GM11168 (cell line): ENCODE data around the gene ARHGAP8.

Source experiments
- in situ Hi-C: fragments of 300-500 bp; cut with MboI; formaldehyde crosslinking; loops from one replicate; pipeline ENCODE4 v1.12.0; 2022; ENCODE audit warnings: low sequenced_read_pairs; ENCODE audit not compliant: unreplicated experiment

The ARHGAP8 gene

DNA sequence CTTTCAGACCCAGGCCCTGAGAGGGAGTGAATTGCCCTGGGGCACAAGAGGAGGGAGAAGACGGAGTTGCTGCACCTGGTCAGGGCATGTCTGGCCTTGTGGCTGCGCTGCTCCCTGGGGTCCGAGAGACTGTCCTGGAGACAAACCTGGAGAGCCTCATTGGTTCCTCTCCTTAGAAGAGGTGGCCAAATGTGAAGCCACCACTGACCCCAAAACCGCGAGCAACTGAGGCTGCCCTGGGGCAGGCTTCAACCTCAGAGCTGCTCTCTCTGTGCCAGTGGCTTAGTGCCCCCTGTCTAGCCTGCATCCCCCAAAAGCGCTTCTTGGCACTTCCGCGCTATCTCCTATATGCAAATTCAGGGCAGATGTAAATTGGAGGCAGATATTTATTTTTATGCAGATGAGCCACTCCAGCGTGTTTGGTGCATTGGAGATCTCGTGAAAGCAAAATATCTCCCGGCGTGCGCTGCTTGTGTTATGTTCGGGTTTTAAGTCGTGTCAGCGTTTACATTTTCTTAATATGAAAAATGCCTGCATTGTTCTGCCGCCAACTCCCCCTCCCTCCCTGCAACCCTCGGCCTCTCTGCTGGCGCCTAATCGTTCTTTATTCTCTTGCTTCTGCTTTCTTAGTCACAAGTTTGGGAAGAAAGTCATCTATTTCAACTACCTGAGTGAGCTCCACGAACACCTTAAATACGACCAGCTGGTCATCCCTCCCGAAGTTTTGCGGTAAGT is 69.5 kb downstream of the ARHGAP8 start:
- in situ Hi-C loops = no loop called here

DNA sequence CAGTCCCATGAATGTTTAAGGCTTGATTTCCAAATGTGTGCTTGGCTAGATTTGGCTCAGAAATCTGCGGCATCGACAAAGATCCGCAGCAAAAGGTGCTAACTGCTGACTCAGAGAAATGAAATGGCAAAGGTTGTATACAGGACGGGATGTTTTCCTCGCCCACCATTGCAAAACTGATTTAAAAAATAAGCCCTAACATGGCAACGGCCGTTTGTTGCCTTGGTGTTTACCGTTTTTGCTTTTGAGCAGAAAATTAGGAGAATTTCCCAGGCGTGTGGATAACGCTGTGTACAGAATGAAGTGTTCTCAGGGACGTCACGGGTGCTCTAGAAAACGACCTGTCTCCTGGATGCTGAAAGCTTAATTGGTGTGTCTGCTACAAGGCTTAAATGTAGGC is 70.2 kb downstream of the ARHGAP8 start:
- in situ Hi-C loops = no loop called here

DNA sequence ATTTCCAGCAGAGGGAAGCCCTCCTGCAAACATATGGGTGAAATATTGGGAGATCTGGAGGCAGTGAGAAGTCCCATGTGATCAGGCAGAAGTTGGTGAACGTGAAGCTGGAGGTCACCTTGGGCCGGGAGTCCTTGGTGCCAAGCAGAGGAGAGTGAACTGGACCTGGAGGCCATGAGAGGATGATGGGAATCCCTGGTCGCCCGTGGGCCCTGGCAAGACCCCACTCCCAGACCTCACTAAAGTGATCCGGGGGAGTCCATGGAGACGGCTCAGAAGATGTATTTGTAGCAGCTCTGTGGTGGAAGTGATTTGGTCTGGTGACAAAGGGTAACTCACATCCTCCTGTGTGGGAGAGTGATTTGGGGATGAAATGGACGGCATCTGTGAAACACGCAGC is 71.0 kb downstream of the ARHGAP8 start:
- in situ Hi-C loops = no loop called here

DNA sequence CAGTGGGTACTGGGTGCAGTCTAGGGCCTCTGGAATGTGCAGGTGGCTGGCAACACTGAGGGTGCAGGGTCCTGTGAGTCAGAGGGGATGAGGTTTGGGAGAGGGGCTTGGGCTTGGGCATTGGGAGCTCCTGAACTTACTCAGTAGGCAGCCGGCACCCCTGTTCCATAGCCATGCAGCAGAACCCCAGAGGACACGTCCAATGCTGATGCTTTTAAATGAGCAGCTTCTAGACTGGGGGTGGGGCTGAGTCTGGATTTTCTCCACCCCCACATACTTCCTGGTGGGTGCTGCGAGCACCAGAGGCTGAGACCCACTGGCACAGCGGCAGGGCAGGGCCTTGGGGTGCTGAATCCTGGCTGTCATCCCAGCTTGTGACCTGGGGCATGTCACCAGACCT is 71.4 kb downstream of the ARHGAP8 start:
- in situ Hi-C loops = no loop called here

DNA sequence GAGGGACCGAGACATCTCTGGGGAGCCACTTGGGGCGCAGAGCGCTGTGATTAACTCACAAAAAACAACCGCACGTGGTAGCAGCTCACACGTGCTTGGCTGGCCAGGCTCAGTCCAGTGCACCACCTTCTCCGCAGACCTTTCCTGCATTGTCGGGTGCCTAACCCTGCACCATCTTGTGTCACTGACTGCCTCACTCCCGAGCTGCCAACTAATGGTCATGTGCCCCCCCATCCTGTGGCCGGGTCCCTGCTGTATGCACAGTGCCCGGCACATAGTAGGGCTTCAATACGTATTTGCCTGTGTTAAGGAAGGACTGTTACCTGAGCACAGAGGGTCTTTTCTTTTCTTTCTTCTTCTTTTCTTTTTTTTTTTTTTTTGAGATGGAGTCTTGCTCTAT is 71.9 kb downstream of the ARHGAP8 start:
- in situ Hi-C loops = no loop called here

DNA sequence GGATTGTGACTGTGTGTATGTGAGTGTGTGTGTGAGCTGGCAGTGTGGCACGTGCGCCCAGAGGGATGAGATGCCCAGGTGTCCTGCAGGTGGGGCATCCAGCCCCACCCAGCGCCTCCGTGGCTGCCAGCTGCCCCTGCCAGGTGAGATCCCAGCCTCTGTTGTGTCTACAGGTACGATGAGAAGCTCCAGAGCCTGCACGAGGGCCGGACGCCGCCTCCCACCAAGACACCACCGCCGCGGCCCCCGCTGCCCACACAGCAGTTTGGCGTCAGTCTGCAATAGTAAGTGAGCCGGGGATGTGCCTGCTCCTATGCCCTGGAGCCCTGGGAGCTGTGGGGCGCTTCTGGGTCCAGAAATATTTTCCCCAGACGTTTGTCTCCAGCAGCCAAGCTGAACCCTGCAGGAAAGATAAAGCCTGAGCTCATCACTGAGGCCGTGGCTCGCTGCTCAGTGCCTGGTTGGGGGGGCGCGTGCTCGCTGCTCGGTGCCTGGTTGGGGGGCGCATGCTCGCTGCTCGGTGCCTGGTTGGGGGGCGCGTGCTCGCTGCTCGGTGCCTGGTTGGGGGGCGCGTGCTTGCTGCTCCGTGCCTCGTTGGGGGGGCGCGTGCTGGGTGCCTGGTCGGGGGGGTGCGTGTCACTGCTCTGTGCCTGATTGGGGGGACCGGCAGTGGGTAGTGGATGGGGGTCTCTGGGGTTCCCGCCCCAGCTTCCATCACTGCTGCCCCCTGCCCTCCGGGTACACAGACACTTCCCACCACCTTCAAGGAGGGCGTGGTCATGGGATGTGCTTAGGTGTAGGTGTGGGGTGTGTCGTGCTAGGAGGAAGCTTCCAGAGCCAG is 73.2 kb downstream of the ARHGAP8 start:
- in situ Hi-C loops = no loop called here

DNA sequence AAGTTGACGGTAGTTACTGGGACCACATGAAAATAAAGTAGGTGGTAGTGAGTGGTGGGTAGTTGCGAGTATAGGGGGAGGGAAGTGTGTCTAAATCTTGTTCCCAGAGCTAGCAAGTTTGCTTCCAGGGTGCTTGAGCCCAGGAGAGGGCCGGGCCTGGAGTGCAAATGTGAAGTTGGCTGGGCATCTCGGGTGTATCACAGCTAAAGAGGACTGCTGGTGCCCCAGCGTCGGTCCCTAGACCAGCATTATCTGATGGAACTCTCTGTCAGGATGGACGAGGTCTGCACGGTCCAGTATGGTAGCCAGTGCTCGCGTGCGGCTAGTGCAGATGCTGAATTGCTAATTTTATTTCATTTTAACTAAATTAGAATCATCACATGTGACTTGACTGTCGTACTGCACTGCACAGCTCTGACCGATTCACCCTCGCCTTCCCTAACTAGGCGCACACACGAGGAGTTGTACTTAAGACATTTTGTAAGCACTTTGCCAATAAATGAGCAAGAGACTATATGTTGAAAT is 75.4 kb downstream of the ARHGAP8 start:
- in situ Hi-C loops = no loop called here

DNA sequence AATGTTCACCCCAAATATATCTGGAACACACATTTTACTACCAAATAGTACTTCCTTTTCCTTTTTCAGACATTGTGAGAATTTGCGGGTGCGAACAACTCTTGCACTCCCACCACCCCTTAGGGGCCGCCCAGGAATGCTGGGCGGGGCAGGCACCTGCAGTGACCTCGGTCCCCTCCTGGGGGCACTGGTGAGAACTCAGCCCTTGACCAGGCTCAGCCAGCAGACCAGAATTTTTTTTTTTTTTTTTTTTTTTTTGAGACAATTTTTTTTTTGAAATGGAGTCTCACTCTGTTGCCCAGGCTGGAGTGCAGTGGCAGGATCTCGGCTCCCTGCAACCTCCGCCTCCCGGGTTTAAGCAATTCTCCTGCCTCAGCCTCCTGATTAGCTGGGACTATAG is 75.8 kb downstream of the ARHGAP8 start:
- in situ Hi-C loops = no loop called here

DNA sequence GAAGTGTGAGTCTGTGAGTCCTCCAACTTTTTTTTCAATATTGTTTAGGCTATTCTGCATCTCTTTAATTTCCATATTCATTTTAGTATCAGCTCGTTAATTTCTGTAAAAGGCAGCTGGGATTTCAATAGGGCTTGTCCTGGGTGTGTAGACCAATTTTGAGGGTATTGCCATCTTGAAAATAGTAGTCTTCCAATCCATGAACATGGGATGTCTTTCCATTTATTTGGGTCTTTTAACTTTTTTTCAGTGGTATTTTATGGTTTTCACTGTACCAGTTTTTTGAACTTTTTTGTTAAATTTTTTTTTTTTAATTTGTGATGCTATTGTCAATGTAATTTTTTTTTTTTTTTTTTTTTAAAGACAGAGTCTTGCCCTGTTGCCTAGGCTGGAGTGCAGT is 79.5 kb downstream of the ARHGAP8 start:
- in situ Hi-C loops = loop anchor here (10.0 kb wide), 1 partner anchor 253 kb away; no protein-coding TSS in a partner anchor

DNA sequence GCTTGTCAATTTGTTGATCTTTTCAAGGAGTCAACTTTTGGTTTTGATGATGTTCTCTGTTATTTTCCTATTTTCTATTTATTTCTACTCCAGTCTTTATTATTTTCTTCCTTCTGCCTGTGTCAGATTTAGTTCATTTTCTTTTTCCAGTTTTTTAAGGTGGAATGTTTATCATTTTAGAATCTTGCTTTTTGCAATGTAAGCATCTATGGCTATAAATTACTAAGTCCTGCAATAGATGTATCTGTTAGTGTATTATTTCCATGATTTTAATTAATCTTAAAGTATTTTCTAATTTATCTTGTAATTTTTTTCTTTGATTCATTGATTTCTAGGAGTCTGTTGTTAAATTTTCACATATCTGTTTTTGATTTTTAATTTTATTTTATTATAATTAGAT is 81.7 kb downstream of the ARHGAP8 start:
- in situ Hi-C loops = loop anchor here (10.0 kb wide), 1 partner anchor 251 kb away; no protein-coding TSS in a partner anchor

DNA sequence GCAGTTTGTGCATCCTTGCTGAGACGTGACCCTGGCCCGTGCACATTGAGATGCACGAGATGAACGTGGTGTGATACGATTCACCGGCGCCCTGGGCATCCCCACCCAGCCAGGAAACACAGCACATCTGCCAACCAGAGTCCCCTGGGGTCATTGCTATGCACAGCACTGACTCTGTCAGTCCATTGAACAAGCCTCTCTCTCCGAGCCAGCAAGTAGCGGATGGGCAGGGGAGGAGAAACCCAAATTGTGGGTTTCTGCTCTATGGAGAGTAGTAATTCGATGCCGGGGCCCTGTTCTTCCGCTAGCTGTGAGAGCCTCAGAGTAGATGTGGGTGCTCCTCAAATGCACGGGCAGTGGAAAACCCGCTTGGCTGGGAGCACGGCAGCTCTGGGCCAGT is 85.1 kb downstream of the ARHGAP8 start:
- in situ Hi-C loops = loop anchor here (10.0 kb wide), 1 partner anchor 247 kb away; no protein-coding TSS in a partner anchor

DNA sequence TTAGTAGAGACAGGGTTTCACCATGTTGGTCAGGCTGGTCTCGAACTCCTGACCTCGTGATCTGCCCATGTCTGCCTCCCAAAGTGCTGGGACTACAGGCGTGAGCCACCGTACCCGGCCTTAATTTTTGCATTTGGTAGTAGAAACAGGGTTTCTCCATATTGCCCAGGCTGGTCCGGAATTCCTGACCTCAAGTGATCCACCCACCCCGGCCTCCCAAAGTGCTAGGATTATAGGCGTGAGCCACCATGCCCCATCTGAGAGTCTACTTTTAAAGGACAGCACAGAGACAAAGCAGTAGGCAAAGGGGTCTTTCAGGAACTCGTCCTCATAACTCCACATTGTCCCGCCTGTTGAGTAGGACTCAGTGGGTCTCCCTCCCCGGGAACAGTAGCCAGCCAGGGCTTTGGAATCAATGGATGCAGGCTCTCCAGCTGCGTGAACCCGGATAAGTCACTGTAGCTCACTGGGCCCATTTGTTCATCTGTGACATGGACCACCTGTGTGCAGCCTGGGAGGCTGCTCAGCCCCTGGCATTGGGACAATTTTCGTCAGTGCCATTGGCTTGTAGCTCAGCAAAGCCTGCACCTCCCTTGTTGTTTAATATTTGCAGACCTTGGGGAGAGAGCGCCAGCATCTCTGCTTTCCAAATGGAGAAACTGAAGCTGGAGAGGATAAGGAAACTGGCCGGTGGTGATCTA is 86.1 kb downstream of the ARHGAP8 start:
- in situ Hi-C loops = loop anchor here (10.0 kb wide), 1 partner anchor 246 kb away; no protein-coding TSS in a partner anchor

DNA sequence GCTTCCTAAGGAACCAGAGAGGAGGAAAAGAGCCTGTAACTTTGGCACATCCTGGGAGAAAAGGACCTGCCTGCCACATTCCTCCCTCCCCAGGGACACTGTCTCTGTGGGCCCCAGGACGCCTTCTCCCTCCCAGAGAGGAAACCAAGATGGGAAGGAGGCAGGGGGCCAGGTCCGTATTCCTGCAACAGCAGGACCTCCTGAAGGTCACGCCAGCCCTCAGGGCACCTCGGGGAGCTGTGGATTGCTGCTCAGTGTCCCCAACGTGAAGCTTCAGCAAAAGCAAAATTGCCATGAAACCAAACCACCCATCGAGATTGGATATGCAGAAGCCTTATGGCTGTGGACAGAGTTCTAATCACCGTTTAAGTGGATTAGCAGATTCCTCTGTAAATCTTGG is 86.7 kb downstream of the ARHGAP8 start:
- in situ Hi-C loops = loop anchor here (10.0 kb wide), 1 partner anchor 246 kb away; no protein-coding TSS in a partner anchor

DNA sequence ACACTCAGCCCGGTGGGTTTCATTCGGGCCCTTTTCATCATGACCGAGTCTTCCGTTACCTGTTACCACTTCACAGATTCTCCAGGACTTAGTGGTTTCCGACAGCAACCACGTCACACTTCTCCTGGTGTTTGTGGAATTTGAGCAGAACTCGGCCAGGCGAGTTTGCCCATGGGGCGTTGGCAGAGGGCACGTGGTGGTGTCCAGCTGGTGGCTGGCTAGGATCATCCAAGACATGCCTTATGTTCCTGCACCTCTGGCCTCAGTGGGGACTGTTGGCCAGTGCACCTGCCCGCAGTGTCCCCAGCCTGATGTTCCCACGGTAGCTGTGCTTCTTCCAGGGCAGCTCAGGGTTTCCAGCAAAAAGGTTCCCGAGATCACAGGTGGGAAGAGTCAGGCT is 87.3 kb downstream of the ARHGAP8 start:
- in situ Hi-C loops = loop anchor here (10.0 kb wide), 1 partner anchor 245 kb away; no protein-coding TSS in a partner anchor

DNA sequence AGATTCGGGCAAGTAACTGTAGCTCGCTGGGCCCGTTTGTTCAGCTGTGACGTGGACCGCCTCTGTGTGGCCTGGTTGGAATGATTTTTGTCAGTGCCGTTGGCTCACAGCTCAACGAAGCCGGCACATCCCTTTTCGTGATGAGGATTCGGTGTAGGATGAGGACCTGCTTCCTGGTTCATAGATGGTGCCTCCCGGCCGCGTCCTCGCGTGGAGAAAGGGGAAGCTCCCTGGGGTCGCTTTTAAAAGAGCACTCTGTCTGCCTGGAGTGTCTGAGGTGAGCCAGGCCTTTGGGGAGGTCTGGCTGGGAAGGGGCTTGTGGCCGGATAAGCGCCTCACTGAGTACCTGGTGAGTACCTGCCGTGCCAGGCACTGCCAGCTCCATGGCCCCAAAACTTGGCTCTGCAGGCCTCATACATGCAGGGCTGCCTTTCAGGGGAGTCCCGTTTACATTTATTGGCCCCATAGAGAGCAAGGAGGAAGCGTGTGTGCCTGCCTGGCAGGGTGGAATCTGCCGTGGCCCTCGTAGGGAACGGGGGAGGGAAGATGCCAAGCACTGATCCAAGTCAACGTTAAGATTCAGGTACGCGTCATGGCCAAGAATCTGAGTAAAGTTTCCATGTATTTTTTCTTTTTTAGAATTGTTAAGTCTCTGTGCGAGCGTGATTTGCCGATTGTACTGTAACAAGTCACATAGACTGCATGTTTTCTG is 88.4 kb downstream of the ARHGAP8 start:
- in situ Hi-C loops = no loop called here

DNA sequence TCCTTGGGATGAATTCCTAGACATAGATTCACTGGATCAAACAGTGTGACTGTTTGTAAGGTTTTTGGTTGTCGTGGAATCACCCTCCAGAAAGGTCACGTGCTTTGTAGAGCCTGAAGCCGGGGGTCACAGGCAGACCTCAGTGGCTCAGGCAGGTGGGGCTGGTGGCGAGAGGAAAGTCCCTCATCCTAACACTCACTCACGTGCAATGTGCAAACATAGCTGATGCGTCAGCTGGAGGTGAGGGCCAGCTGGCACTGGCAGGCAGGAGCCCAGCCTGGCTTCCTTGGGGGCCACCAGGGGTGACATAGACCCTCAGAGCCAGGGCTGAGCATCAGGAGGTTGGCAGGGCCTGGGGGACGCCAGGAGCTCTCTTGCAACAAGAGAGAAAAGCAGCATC is 90.0 kb downstream of the ARHGAP8 start:
- in situ Hi-C loops = no loop called here

DNA sequence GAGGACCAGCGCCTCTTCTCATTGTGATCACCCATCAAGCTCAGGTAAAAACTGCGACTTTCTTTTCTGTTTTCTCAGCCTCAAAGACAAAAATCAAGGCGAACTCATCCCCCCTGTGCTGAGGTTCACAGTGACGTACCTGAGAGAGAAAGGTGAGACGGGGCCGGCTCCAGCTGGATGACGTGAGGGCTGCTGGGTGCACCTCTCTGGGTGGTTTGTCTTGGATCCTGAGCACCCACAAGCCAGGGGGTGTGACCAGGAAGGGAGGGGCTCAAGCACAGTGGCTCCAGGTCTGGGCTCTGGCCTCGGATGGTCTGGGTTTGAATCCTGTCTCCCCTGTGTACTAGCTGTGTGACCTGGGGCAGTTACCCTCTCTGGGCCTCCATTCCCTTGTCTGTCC is 92.8 kb downstream of the ARHGAP8 start:
- in situ Hi-C loops = no loop called here

DNA sequence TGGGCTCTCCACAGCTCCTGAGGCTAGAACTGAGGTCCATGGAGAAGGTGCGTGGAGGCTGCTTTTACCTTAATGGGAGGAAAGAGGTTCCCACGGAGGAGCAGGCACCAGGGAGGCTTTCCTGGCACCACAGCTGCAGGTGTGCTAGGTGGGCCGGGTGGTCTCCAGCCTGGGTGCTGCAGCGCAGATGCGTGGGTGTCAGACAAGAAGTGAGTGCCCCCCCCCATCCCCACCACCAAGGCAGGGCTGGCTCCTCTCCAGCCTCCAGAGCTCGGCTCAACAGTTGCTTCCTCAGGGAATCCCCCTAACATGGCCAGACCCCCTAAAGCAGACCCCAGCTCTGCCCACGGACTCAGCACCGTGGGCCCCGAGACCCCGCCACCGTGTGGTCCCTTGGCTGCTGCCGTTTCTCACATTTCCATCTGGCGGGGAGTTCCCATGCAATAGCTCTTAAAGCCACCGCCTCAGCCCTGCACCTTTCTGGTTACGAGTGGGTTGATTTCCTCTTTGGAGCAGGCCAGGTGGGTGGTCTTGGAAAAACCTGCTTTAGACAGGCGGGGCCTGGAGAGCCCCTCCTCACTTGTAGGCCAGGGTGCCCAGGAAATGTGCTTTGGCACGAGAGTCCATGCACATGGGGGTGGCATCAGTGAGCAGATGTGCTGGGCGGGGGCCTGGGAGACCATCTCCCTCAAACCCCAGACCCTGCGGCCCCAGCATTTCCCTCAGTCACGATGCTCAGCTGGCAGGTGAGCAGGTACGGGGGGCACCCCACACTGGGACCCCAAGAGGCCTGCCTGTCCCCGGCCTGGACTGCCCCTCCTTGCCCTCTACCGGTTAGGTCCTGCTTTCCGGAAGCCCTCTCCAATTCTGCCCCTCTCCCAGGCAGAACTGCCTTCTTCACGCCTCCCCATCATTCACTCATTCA is 93.7 kb downstream of the ARHGAP8 start:
- in situ Hi-C loops = no loop called here
